Lower lobe of right lung (tissue), 2 donors: ENCODE data around the gene ZNF821. TPM values are rescaled to one million over a fixed set of nuclear protein-coding genes. Genes with fewer than 3 reads are reported as not detected.
"Not testable (repeated sequence)": the region's sequence is repeated elsewhere in the genome, so short reads cannot be mapped to it uniquely, and the experiment has no call there.

Experiments used
- ATAC-seq, 2 donors: fragments of 200-7000 bp; cut with Tn5 transposase; one replicate each; pipeline ENCODE4 v1.9.1; 2020 to 2022; ENCODE audit warnings: mild to moderate bottlenecking in 2 of 2, moderate library complexity in 2 of 2
- DNase-seq: peaks from one replicate; pipeline ENCODE4 v3.0.0-alpha.2; 2020
- H3K27ac ChIP-seq: fragments of 200-600 bp; one replicate; pipeline ENCODE4 v1.8.0; 2022
- H3K27me3 ChIP-seq: fragments of 200-600 bp; one replicate; pipeline ENCODE4 v1.8.0; 2022; ENCODE audit warnings: low read depth
- H3K36me3 ChIP-seq: fragments of 200-600 bp; one replicate; pipeline ENCODE4 v1.8.0; 2022; ENCODE audit warnings: mild to moderate bottlenecking
- H3K4me1 ChIP-seq: fragments of 200-600 bp; one replicate; pipeline ENCODE4 v1.8.0; 2022
- H3K4me3 ChIP-seq: fragments of 200-600 bp; one replicate; pipeline ENCODE4 v1.8.0; 2022; ENCODE audit warnings: mild to moderate bottlenecking
- H3K9me3 ChIP-seq: fragments of 200-600 bp; one replicate; pipeline ENCODE4 v1.8.0; 2022
- intact Hi-C: fragments of 100-400 bp; cut with DNase I; formaldehyde crosslinking; loops from one replicate; pipeline ENCODE4 v1.11.0; 2022
- total RNA-seq: library from RNA; stranded (reverse); fragmentation: NEBNext Ultra II Directional; extraction: Animal tissue kit (Norgen Biotek cat#: 25700); gene quantifications from one replicate; pipeline ENCODE4 v1.2.1, GENCODE V29; 2021
- TF ChIP-seq, protein P1 (sequence below): fragments of 200-600 bp; IDR thresholded peaks from one replicate; pipeline ENCODE4 v1.8.0; 2022; ENCODE audit warnings: antibody characterized with exemption, mild to moderate bottlenecking
- donor health status: DM: no; HTN: yes; CAD: no; lungs with severe emphysema.

The ZNF821 gene
- total RNA-seq, 1 donor from 2014 or later = 8.2 TPM

- no peak overlapping the region for H3K27ac ChIP-seq
- no peak overlapping the region for H3K4me3 ChIP-seq
- H3K9me3 ChIP-seq = no peaks in the 10 kb centered on the region
- DNase-seq (no peak), ATAC-seq (peak in 1 of 2 donors; percentile 62)
- TF ChIP-seq, protein P1, sequence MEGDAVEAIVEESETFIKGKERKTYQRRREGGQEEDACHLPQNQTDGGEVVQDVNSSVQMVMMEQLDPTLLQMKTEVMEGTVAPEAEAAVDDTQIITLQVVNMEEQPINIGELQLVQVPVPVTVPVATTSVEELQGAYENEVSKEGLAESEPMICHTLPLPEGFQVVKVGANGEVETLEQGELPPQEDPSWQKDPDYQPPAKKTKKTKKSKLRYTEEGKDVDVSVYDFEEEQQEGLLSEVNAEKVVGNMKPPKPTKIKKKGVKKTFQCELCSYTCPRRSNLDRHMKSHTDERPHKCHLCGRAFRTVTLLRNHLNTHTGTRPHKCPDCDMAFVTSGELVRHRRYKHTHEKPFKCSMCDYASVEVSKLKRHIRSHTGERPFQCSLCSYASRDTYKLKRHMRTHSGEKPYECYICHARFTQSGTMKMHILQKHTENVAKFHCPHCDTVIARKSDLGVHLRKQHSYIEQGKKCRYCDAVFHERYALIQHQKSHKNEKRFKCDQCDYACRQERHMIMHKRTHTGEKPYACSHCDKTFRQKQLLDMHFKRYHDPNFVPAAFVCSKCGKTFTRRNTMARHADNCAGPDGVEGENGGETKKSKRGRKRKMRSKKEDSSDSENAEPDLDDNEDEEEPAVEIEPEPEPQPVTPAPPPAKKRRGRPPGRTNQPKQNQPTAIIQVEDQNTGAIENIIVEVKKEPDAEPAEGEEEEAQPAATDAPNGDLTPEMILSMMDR = no peak
- no peaks in the 10 kb centered on the region for H3K27me3 ChIP-seq
- H3K4me1 ChIP-seq = no peaks in the 10 kb centered on the region
- no peaks in the 10 kb centered on the region for H3K36me3 ChIP-seq
- intact Hi-C loops = no loop called here
These were observed 57.4 kb downstream of the ZNF821 start for GRCh38 chr16:71826533-71827017.

DNA sequence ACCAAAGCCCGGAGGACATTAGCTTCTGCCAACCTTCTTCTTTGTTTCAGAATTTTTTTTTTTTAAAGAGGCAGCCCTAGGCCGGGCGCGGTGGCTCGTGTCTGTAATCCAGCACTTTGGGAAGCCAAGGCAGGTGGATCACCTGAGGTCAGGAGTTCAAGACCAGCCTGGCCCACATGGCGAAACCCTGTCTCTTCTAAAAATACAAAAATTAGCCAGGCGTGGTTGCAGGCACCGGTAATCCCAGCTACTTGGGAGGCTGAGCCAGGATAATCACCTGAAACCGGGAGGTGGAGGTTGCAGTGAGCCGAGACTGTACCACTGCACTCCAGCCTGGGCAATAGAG, 66.9 kb downstream of the ZNF821 start:
- H3K4me1 ChIP-seq, H3K9me3 ChIP-seq, H3K27me3 ChIP-seq, ATAC-seq, DNase-seq, intact Hi-C loops, H3K4me3 ChIP-seq, H3K36me3 ChIP-seq: not testable (repeated sequence)
- H3K27ac ChIP-seq = peak overlapping the region; percentile 59

GRCh38 chr16:71811261-71811803, 72.7 kb downstream of the ZNF821 start:
- Histone ChIP-seq H3K4me1 (peaks cover 22% of the 10 kb centered on the region), H3K4me3 (no peak overlapping the region), H3K36me3 (no peaks in the 10 kb centered on the region), H3K27ac (no peak overlapping the region), H3K27me3 (no peaks in the 10 kb centered on the region), H3K9me3 (no peaks in the 10 kb centered on the region)
- ATAC-seq (no peak), DNase-seq (no peak)
- TF ChIP-seq, protein P1 = no peak
- intact Hi-C loops = no loop called here

DNA sequence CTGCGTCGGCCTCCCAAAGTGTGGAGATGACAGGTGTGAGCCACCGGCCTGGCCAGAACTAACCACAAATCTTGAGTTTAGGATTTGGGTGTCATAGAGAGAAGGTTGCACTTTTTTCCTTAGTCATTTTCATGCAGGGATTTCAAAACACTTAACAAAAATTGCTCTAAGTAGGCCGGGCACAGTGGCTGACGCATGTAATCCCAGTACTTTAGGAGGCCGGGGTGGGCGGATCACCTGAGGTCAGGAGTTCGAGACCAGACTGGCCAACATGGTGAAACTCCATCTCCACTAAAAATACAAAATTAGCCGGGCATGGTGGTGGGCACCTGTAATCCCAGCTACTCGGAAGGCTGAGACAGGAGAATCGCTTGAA, 73.8 kb downstream of the ZNF821 start:
- H3K4me3 ChIP-seq, ATAC-seq, H3K36me3 ChIP-seq, H3K9me3 ChIP-seq, H3K27me3 ChIP-seq, intact Hi-C loops: not testable (repeated sequence)
- peak; percentile 59 for DNase-seq
- H3K27ac ChIP-seq = peak overlapping the region; percentile 95
- peaks cover 33% of the 10 kb centered on the region for H3K4me1 ChIP-seq

Other genes with a start within 250 kb of the ZNF821 start
- 6.6 TPM for gene PHLPP2, start 159.5 kb downstream of the ZNF821 start, total RNA-seq
- gene AP1G1, start 75.3 kb downstream of the ZNF821 start, total RNA-seq = 78.9 TPM
- 29.7 TPM for gene ATXN1L, start 38.2 kb downstream of the ZNF821 start, total RNA-seq
- gene IST1, start 11.3 kb upstream of the ZNF821 start, total RNA-seq = 200 TPM
- 0.15 TPM for gene PKD1L3, start 116.2 kb upstream of the ZNF821 start, total RNA-seq
- 8.2 TPM for gene DHODH, start 124.6 kb upstream of the ZNF821 start, total RNA-seq
- gene HP, start 170.3 kb upstream of the ZNF821 start, total RNA-seq = 66.8 TPM
- 1.8 TPM for gene HPR, start 179.0 kb upstream of the ZNF821 start, total RNA-seq
- 14.4 TPM for gene TXNL4B, start 209.4 kb upstream of the ZNF821 start, total RNA-seq
- 52.5 TPM for gene DHX38, start 209.7 kb upstream of the ZNF821 start, total RNA-seq